ENCODE measurements around the gene MTMR2. TPM values are rescaled to one million over a fixed set of nuclear protein-coding genes. Genes with fewer than 3 reads are reported as not detected.

The MTMR2 gene
- 30.4 and 38.5 TPM in 2 replicates for total RNA-seq (2014; rRNA removed; shearing (Covaris generic))
- 18.8 and 19.8 TPM in 2 replicates for polyA plus RNA-seq (2014; cell fraction: nucleus; rRNA removed)

DNA sequence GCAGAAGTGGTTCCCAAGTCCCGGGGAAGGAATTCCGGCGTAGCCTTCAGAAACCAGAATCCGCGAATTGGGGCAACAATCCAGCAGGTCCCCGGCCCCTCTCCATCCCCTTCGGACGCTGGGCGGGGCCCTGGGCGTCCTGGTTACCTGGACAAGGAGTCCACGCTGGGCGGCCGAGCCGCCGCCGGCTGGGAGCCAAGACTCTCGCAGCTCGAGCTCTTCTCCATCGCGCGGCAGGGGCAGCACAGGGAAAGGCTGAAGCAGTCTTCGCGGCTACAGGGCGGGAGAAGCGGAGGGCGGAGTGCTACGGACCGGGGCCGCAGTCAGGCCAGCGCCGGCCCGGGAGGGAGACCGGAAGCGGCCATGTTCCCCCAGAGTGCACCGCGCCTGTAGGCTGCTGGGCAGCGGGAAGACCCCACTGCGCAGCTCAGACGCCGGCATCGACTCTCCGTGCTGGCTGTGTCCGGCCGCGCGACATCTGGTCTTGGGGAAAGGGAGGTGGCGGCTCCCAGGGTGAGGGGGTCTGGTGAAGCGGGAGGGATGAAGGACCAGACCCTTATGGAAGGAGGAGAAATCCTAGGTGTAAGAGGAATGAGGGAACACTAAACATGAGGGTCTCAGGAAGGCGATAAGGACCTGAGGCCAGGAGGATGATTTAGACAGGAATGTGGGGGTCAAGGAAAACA, at the start of gene MTMR2:
TSS of gene MTMR2 (minus strand) at position 380 of the 686 bp plus-strand sequence. CDS start at position 227, 153 bp downstream.
- DNase-seq (ENCODE audit: extremely low read depth, low read depth) = peak; percentile 44

- no peak for DNase-seq (ENCODE audit: extremely low read depth, low read depth)
Observed at GRCh38 chr11:95972060-95972459, 48.2 kb upstream of the MTMR2 start.

- DNase-seq (ENCODE audit: extremely low read depth, low read depth) = no peak
Observed at GRCh38 chr11:95968585-95968984, 44.7 kb upstream of the MTMR2 start.

DNA sequence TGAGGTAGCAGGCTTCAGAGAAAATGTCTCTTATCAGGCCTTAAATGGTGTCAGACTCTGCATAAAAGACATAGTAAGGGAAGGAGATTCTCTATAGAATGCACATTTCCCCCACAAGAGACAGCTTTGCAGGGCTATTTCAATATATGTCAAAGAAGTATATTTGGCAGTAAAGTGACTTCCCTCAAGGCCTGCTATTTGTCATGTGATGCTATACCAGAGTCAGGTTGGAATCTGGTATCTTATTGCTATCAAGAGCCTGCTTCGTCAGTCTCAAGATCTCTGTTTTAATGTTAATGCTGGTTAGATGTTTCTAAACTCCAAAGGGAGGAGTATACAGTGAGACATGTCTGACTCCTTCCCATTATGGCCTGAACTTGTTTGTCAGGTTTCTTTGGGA, 40.4 kb upstream of the MTMR2 start:
- DNase-seq (ENCODE audit: extremely low read depth, low read depth) = no peak

DNA sequence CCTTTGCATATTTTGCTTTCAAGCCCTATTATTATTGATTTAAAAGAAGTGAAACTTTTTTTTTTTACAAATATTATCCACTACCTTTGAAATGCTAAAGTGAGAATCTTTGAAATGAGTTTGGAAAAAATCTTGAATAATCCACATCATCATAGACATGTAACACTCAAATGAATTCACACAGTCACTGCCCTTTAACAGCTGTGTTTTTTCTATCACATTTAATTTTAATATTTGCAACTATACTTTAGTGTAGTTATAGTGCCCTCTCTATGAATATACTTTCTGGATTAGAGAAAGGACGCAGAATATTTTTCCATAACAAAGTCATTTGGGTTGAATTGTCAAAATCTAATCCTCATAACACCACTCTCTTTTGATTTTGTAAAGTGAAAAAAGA, 37.9 kb upstream of the MTMR2 start:
- no peak for DNase-seq (ENCODE audit: extremely low read depth, low read depth)

DNA sequence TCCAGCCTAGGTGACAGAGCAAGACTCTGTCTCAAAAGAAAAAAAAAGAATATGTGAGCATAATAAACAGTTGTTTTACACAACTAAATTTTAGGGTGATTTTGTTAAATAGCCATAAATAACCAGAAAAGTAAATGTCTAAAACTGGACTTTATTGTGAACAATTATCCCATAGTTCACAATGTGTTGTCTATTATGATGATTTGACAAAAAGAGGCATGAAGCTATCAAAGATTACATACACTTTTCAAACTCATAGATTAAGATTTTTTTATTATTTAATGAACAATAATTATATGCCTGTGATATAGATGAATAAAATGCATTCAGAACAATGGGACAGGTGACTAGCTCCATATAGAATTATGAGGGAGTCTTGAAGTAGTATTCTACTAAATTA, 27.0 kb upstream of the MTMR2 start:
- DNase-seq (ENCODE audit: extremely low read depth, low read depth) = no peak

DNA sequence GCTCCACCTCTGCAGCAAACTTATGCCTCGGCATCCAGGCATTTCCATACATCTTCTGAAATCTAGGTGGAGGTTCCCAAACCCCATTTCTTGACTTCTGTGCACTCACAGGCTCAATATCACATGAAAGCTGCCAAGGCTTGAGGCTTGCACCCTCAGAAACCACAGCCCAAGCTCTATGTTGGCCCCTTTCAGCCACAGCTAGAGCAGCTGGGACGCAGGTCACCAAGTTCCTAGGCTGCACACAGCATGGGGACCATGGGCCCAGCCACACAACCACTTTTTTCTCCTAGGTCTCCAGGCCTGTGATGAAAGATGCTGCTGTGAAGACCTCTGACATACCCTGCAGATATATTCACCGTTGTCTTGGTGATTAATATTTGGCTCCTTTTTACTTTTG, 24.7 kb upstream of the MTMR2 start:
- DNase-seq (ENCODE audit: extremely low read depth, low read depth) = no peak

DNA sequence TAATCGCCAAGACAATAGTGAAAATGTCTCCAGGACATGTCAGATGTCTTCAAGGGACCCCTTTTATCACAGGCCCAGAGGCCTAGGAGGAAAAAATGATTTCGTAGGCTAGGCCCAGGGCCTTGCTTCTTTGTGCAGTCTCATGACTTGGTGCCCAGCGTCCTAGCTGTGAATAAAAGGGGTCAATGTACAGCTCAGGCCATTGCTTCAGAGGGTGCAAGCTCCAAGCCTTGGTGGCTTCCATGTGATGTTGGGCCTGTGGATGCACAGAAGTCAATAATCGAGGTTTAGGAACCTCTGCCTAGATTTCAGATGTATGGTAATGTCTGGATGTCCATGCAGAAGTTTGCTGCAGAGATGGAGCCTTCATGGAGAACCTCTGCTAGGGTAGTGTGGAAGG, 20.7 kb upstream of the MTMR2 start:
- no peak for DNase-seq (ENCODE audit: extremely low read depth, low read depth)

DNA sequence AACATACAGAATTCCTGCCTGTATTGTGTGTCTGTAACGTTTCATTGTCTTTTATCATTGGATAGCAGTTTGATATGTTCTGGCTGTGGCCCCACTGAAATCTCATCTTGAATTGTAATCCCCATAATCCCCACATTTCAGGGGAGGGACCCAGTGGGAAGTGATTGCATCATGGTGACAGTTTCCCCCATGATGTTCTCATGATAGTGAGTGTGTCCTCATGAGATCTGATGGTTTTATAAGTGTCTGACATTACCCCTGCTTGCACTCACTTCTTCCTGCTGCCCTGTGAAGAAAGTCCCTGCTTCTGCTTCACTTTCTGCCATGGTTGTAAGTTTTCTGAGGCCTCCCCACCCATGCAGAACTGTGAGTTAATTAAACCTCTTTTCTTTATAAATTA, 19.6 kb upstream of the MTMR2 start:
- no peak for DNase-seq (ENCODE audit: extremely low read depth, low read depth)

GRCh38 chr11:95939091-95939490, 15.2 kb upstream of the MTMR2 start:
- DNase-seq (ENCODE audit: extremely low read depth, low read depth) = no peak

DNA sequence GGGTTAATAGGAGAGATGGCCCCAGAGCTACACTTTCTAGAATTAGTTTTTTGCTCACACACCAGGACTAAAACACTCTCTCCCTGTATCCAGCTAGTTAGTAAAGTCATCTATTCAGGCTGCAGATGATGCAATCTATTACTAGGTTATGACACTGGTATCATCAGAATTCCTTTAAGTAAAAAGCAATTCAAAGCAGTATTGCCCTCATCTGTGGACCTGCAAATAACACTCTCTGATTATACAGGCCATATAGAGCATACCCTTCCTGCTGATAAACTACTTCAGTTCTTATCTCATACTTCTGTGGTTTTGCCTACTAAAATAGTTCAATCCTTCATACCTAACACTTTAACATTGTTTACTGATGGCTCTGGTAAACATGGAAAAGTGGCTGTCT, 13.5 kb upstream of the MTMR2 start:
- DNase-seq (ENCODE audit: extremely low read depth, low read depth) = no peak

DNA sequence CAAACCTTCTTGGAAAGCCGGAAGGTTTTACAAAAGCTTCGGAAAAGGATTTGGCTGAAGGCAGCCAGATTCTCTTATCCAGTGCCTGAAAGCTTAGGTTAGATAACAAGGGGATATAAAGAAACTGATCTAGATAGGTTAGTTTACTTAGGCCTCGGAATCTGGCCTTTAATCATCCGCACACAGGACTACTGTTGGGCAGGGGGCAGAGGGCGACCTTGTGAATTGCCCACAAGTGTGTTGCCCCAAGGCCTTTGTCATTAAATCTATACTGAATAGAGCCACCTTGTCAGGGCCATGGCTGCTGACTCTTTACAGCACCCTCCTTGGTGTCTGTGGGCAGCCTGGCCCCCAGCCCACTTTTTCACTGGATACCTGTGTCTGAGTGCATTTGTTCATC, 9.7 kb upstream of the MTMR2 start:
- DNase-seq (ENCODE audit: extremely low read depth, low read depth) = no peak

DNA sequence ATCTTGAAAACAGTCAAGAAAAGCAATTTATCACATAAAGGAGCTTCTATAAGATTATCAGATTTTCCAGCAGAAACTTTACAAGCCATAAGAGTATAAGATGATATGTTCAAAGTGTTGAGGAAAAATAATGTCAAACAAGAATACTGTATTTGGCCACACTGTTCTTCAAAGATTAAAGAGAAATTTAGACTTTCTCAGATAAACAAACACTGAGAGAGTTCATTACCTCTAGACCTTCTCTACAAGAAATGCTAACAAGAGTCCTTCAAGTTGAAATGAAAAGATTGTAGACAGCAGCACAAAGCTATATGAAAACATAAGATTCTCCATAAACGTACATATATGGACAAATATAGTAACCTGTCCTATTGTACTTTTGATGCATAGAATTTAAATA, 8.0 kb upstream of the MTMR2 start:
- no peak for DNase-seq (ENCODE audit: extremely low read depth, low read depth)

DNA sequence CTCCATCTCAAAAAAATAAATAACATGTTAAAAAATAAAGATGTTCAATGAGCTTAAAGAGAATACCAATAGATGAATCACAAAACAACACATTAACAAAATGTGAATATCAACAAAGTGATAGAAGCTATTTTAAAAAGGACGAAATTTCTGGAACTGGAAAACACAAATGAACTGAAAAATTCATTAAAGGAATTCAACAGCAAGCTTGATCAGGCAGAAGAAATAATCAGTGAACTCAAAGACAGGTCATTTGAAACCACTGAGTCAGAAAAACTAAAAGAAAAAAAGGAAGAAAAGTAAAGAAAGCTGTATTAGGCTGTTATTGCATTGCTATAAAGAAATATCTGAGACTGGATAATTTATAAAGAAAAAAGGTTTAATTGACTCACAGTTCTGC, 7.0 kb upstream of the MTMR2 start:
- no peak for DNase-seq (ENCODE audit: extremely low read depth, low read depth)

DNA sequence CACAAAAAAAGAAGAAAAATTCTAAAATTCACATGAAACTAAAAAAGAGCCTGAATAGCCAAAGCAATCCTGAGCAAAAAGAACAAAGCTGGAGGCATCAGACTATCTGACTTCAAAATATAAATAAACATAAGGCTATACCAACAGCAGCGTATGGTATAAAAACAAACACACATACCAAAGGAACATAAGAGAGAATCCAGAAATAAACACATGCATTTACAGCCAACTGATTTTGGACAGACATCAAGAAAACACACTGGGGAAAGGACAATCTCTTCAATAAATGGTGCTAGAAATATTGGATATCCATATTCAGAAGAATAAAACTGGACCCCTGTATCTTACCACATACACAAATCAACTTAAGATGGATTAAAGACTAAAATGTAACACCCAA, 2.8 kb upstream of the MTMR2 start:
- no peak for DNase-seq (ENCODE audit: extremely low read depth, low read depth)

GRCh38 chr11:95925011-95925410, 1.1 kb upstream of the MTMR2 start:
- peak; percentile 40 for DNase-seq (ENCODE audit: extremely low read depth, low read depth)

GRCh38 chr11:95924414-95924760, 480 bp upstream of the MTMR2 start:
- DNase-seq (ENCODE audit: extremely low read depth, low read depth) = no peak

DNA sequence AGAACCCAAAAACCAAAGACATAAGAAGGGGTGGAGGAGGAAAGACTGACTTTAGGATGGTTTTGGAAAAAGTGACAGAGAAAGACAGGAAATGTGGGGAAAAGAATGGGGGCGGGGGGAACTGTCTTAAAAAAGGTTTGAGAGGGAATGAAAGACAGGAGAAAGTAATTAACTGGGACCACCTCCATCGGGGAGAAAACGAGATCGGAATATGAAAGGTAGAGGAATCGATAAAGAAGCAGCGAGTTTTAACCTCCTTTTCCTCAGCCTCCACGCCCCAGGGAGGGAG, 524 bp downstream of the MTMR2 start:
- DNase-seq (ENCODE audit: extremely low read depth, low read depth) = no peak

DNA sequence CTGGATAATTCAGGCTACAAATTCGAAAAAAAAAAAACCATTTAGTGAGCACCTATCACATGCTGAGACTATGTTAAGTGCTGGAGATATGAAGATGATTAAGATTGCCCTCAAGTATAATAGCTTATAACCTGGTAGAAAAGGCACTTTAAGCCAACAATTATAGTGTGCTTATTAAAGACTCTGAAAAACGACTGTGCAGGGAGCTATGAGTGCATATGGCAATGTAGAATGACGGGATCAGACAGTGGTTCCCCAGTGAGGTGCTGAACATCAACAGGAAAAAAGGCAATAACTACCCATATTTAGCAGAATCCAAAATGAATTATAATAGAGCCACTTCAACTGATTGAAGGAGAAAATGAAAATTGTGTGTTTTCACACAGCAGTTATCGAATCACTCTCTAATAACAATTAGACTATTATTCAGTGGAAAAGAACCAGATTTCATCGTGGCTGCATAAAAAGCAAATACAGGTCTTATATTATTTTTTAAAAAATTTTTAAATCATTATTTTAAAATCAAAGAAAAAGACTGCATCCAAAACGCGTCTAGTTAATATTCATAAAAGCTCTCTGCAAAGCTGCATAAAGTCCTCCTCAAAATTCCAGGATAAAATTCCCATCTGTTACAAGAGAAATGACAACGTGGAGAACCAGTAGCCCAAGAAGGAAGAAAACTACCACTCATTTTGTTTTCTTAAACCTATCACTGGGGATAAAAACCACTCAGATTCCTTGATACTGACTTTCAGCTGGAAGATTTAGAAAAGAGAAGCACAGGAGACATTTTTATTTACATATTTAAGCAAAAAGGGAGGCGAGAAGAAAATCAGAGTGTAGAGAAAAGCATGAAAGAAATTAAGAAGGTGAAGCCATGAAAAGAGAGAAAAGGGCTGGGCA, 1.1 kb downstream of the MTMR2 start:
- DNase-seq (ENCODE audit: extremely low read depth, low read depth) = no peak

- DNase-seq (ENCODE audit: extremely low read depth, low read depth) = no peak
Observed at GRCh38 chr11:95922099-95922498, 1.8 kb downstream of the MTMR2 start.

DNA sequence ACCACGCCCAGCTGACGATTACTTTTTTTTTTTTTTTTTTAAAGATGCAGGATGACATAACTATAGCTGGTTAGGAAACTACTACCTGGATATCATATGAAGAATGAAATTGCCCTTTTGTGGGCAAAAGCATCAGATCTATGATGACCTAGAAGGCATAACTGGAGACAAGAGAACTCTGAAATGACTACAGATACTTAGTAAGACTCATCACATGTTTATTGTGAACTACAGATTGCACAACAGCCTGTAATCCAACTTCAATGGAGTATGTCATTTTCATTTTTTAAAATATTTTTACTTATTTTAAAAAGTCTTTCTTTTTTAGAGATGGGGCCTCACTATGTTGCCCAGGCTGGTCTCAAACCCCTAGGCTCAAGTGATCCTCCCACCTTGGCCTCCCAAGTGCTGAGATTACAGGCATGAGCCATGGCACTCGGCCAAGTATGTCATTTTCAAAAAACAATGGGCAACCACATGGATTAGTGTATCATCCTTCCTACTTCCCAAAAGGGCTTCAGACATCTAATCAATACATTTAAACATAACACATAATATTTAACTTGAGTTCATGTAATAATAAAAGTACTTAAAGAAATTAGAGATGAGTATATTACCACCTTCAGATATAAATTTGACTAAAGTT, 3.3 kb downstream of the MTMR2 start:
- no peak for DNase-seq (ENCODE audit: extremely low read depth, low read depth)

DNA sequence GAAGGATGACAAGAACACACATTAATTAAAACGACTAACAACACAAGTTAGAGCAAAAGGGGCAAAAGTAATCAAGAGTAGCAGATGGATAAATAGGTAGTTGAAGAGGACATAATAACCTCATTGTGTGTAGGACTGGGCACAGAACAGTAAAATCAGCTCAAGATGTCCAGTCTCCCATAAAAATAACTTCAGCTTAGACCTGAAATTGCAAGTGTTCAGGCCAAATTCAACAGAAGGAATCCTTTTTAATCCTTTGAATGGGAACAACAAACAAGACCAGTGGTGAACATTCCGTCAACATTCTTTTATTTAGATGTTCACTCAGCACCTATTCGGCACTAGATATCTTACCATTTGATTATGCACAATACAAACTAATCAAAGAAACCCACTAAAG, 4.4 kb downstream of the MTMR2 start:
- DNase-seq (ENCODE audit: extremely low read depth, low read depth) = no peak
